GM19240 (cell line): ENCODE results near the gene RAC3.

Experiments
- DNase-seq: peaks from one replicate; pipeline ENCODE4 v3.0.0; 2011; ENCODE audit warnings: low spot score; ENCODE audit not compliant: insufficient read length

The RAC3 gene

DNA sequence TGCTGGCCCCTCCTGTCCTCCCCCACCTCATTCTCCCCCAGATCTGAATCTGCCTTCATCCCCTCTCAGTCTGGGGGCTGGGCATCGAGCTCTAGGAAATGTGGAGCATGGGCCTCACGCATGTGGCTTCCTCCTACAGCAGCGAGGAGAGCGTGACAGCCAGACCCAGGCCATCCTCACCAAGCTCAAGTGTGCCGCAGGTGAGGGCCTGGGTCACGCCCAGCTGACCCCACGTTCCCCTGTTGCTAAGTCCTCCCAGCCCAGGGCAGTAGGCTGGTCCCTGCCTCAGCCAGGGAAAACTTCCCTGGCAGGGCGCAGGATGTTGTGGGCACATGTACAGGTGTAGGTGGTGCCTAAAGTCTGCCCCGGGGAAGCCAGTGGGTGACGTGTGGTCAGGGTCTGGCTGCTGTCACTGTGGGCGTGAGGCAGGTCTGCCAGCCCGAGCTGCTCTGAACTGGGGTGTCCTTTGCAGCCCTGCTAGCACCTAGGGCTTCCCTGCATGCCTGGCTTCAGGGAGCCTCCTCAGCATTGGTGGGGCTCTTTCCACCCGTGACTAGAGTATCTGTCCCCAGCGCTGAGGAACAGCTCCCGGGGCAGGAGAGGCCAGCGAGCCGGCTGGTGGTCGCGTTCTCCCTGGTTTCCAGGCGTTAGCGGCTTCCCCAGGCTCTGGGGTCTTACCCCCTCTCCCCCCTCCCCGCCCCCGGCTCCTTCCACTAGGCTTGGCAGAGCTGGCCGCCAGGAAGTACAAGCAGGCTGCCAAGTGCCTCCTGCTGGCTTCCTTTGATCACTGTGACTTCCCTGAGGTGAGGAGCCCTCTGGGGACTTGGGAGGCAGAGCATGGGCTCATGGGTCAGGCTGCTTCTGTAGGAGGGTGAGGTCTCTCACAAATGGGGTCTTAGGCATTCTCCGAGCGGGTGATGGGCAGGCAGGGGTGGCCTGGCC, 23.8 kb downstream of the RAC3 start:
- DNase-seq = no peak

DNA sequence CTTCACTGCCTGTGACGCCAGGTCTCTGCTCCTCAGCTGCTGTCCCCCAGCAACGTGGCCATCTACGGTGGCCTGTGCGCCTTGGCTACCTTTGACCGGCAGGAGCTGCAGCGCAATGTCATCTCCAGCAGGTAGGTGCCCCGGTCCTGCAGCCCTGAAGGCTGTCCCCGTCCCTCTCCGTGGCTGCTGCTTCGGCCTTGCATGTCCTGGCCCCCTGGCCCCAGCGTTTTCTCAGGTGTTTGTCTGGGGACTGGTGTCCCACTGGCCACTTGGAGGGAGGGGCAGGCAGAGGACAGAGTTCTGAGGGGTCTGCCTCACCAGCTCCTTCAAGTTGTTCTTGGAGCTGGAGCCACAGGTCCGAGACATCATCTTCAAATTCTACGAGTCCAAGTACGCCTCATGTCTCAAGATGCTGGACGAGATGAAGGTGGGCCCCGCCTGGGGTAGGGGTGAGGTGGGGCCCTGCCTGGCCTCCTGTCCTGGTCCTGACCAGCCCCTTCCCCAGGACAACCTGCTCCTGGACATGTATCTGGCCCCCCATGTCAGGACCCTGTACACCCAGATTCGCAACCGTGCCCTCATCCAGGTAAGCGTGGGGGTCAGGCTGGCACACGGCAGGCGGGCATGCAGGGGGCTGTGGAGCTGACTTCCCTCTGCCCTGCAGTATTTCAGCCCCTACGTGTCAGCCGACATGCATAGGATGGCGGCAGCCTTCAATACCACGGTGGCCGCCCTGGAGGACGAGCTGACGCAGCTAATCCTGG, 24.7 kb downstream of the RAC3 start:
- DNase-seq = no peak

GRCh38 chr17:82056729-82057621, 25.5 kb downstream of the RAC3 start:
- no peak for DNase-seq

DNA sequence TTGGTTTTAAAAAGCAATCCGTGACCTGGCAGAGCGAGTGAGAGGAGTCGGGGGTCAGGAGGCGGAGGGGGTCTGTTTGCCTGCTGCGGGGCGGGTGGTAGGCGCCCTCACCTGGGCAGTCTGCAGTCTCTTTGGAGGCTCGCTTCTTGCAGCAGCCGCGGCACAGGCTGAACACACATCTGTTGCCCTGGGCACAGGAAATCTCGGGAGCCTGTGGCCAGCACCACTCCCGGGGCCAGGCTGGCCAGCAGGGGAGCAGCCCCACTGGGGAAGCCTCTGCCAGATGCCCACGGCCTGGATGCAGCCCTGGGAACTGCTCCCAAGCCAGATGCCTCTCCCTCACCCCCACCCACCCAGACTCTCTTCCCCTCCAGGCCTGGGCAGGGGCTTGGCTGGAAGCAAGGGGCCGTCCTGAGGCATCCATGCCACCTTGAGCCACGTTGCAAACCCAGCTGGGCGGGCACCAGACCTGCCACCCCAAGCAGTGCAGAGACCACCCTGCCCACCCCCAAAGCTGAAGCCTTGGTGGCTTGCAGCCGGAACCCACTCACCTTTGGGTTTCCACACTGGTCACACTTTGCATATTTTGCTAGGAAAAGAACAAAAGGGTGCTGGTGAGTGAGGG, 26.9 kb downstream of the RAC3 start:
- DNase-seq = no peak

DNA sequence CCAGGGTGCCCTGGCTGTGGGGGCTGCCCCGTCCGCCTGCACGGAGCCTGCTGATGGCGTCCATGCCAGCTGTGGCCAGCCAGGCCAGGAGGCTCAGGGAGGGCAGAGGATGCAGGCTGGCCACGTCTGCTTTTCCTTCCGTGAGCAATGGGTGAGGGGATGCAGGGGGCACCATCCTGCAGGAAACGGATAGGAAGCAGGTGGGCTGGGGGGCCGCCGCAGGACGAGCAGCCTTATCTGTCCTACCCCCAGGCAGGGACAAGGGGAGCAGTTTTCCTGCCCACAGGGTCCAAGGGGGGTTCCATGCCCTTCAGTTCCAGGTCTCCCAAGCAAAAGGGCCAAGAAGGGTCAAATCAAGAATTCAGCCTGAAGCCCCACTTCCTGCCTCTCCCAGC, 27.4 kb downstream of the RAC3 start:
- DNase-seq = no peak

GRCh38 chr17:82059272-82060000, 28.0 kb downstream of the RAC3 start:
- no peak for DNase-seq

DNA sequence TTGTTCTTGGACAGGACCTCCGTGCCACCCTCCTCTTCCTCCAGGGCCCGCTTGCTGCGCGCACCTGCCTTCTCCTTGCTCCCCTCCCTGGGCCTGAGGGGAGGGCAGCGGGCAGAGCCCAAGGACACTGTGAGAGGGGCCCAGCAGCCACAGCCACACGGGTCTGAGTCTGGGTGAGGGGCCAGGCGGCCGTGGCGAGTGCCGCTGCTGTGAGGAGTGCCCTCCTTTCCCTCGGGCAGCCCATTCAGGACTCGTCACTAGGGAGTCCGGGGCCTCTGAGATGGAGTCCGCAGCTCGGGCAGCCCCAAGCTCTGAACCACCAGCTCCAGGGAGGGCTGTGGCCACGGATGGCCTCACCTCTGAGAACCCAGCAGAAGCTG, 28.5 kb downstream of the RAC3 start:
- DNase-seq = no peak

- DNase-seq = no peak
Observed at GRCh38 chr17:82060614-82061013, 29.1 kb downstream of the RAC3 start.

GRCh38 chr17:82061047-82061925, 29.8 kb downstream of the RAC3 start:
- no peak for DNase-seq

DNA sequence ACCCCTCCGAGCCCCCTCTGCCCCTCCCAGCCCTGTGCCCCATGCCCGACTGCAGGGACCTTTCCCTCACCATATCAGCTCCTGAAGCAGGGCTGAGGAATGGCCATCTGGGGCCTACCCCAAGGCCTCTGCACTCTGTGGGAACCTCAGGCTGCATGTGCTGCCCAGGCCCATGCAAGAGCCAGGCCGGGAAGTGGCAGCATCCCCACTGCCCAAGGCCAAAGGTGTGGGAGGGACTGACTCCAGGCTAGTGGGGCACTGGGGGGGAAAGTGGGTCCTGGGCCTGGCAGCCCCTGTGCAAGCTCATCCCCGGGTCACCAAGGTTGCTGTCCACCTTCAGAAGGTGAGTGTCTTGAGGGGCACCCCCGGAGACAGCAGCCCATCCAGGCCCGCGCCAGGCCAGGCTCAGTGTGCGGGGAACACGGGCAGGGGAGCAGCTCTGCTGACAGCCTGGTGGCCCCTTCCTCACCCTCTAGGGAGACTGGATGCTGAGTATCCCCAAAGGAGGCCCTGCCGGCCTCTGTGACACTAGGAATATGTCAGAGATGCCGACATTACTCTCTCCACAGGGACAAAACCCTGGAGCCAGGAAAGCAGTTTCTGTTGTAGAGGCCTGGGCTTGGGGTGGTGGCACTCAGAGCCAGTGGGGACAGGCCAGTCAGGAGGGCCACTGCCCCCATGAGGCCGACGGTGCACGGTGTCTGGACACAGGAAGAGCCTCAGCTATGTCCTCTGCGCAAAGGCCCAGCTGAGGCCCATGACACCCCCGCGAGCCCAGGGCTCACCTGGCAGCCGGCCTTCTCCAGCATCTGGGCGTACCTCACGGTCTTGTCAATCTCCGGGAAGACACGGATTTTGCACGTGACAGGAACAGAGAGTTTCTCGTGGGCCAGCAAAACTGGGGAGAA, 30.9 kb downstream of the RAC3 start:
- DNase-seq = no peak

GRCh38 chr17:82062984-82063368, 31.5 kb downstream of the RAC3 start:
- no peak for DNase-seq

- no peak for DNase-seq
Observed at GRCh38 chr17:82063424-82064415, 32.2 kb downstream of the RAC3 start.

- no peak for DNase-seq
Observed at GRCh38 chr17:82064433-82065192, 33.1 kb downstream of the RAC3 start.

- DNase-seq = peak; percentile 57
Observed at GRCh38 chr17:82065193-82065637, 33.7 kb downstream of the RAC3 start.

GRCh38 chr17:82065638-82066303, 34.3 kb downstream of the RAC3 start, which contains the start of gene DUS1L:
TSS of gene DUS1L (minus strand) at chr17:82065804. CDS start at chr17:82065059, 745 bp downstream.
- DNase-seq = peak; percentile 75

DNA sequence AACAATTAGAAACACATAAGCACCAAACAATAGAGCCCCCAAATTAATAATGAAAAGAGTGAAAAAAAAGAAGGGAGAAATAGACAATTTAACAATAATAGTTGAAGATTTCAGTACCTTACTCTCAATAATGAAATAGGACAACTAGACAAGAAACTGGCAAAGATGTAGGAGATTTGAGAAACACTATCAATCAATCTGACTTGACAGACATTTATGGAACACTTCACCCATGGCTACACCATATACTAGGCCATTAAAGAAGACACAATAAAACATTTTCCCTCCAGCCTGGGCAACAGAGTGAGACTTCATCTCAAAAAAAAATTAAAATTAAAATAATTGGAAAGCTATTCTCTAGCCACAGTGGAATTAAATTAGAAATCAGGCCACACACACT, 39.1 kb downstream of the RAC3 start:
- no peak for DNase-seq
